Pancreas (tissue), 10 donors: Measurements from ENCODE around the gene FAAP100. TPM values are rescaled to one million over a fixed set of nuclear protein-coding genes. Genes with fewer than 3 reads are reported as not detected.
A peak's percentile ranks its signal among the peaks of the same experiment; 100 is the strongest.

Experiments
- ATAC-seq, 4 donors: fragments of 200-7000 bp; cut with Tn5 transposase; one replicate each; pipeline versions ENCODE4 v1.8.0 to v1.9.1; 2020; ENCODE audit warnings: mild to moderate bottlenecking in 4 of 4, moderate library complexity in 4 of 4
- DNase-seq, 6 donors: peaks; one replicate each; pipeline ENCODE4 v3.0.0-alpha.2; 2020
- FAIRE-seq: peaks from 2 replicates; lab custom pipeline; 2012; peaks lifted over from hg19 to GRCh38; lab: Jason Lieb, UNC
- H3K27ac ChIP-seq, 4 donors: fragments of 200-600 bp; sonication (generic); 1 replicate in 3 of 4; 2 replicates in 1 of 4; pipeline versions ENCODE4 v1.5.0 to v1.8.0; 2020
- H3K27me3 ChIP-seq, 4 donors: fragments of 200-600 bp; one replicate each; pipeline ENCODE4 v1.8.0; 2021
- H3K36me3 ChIP-seq, 3 donors: fragments of 200-600 bp; sonication (generic) in 1 of 3; one replicate each; pipeline versions ENCODE4 v1.5.0 to v1.8.0; 2020 to 2021
- H3K4me1 ChIP-seq, 3 donors: fragments of 200-600 bp; one replicate each; pipeline ENCODE4 v1.8.0; 2021
- H3K4me3 ChIP-seq, 4 donors: fragments of 200-600 bp; sonication (generic) in 2 of 4; one replicate each; pipeline versions ENCODE4 v1.5.0 to v1.8.0; 2020 to 2021
- H3K9me3 ChIP-seq, 4 donors: fragments of 200-600 bp; one replicate each; pipeline ENCODE4 v1.8.0; 2021
- WGBS, 2 donors: extraction: QIAGEN DNeasy Blood & Tissue Kit; methylation state at CpG; one replicate each; pipeline ENCODE4 v1.1.7; 2013; 5-methylcytosine and 5-hydroxymethylcytosine counted together
- intact Hi-C, 3 donors: fragments of 100-400 bp; cut with DNase I; formaldehyde crosslinking; loops; one replicate each; pipeline versions ENCODE4 v1.11.1 to v1.14.2; 2022
- polyA plus RNA-seq, 2 donors: library from polyadenylated mRNA; stranded (reverse); fragments of 200-250 nt; gene quantifications; one replicate each; pipeline ENCODE4 v1.2.3, GENCODE V29; 2013
- total RNA-seq, 6 donors: library from RNA; stranded (reverse); fragmentation: NEBNext Ultra II Directional in 4 of 6; extraction: Animal tissue kit (Norgen Biotek cat#: 25700) in 4 of 6; gene quantifications; one replicate each; pipeline versions ENCODE4 v1.2.1 to v1.2.4, GENCODE V29; 2021 to 2023
- TF ChIP-seq, protein P1 (sequence below), 4 donors: fragments of 200-600 bp; sonication (generic) in 3 of 4; IDR thresholded peaks; one replicate each; pipeline versions ENCODE4 v1.5.0 to v1.8.0; 2021; ENCODE audit warnings: antibody characterized with exemption in 4 of 4
- donor health status: healthy with polysubstance abuse.
- donor health status: DM: no; HTN: no; CAD: no; lungs with moderate emphysema.
- donor health status: DM: no; HTN: no; CAD: no.
- donor health status: control.
- donor health status: control.
- donor health status: Bipolar disorder and iron deficiency.
- donor health status: DM: yes; HTN: yes; CAD: no.
- donor health status: DM: no; HTN: no; CAD: no.
- donor health status: DM: no; HTN: no; CAD: no.
- donor health status: DM: yes; HTN: yes; CAD: no.

Gene FAAP100
- total and polyA plus RNA-seq, 8 donors: 9.4 to 66.0 (median 14.8) TPM

DNA sequence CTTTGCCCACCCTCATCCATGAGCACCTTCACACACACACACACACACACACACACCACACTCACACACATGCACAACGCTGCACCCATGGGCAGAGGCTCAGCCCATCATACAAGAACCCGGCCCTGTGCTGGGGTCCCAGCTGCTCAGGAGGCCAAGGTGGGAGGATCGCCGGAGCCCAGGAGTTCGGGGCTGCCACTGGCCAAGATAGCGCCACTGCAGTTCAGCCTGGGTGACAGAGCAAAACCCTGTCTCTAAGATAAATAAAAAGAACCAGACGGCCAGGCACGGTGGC lies 27.3 kb downstream of the FAAP100 start:
- no peaks in the 10 kb centered on the region for H3K36me3 ChIP-seq
- FAIRE-seq (no peak), ATAC-seq (no peak), DNase-seq (peak in 2 of 6 donors; percentile 11 to 48)
- no peak overlapping the region for H3K27ac ChIP-seq
- H3K9me3 ChIP-seq: no peaks in the 10 kb centered on the region
- no peaks in the 10 kb centered on the region for H3K27me3 ChIP-seq
- WGBS, 2 donors: 91 to 95% methylated on average over 8 of the region's 8 CpGs
- intact Hi-C loops: no loop called here
- no peak overlapping the region for H3K4me3 ChIP-seq
- H3K4me1 ChIP-seq: peaks cover 0 to 7% (median 3%) of the 10 kb centered on the region in 3 donors
- TF ChIP-seq, protein P1, sequence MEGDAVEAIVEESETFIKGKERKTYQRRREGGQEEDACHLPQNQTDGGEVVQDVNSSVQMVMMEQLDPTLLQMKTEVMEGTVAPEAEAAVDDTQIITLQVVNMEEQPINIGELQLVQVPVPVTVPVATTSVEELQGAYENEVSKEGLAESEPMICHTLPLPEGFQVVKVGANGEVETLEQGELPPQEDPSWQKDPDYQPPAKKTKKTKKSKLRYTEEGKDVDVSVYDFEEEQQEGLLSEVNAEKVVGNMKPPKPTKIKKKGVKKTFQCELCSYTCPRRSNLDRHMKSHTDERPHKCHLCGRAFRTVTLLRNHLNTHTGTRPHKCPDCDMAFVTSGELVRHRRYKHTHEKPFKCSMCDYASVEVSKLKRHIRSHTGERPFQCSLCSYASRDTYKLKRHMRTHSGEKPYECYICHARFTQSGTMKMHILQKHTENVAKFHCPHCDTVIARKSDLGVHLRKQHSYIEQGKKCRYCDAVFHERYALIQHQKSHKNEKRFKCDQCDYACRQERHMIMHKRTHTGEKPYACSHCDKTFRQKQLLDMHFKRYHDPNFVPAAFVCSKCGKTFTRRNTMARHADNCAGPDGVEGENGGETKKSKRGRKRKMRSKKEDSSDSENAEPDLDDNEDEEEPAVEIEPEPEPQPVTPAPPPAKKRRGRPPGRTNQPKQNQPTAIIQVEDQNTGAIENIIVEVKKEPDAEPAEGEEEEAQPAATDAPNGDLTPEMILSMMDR (IDR thresholded peaks at IDR 0.05): no peak

- intact Hi-C loops: no loop called here
- WGBS, 2 donors: 80 to 83% methylated on average over 17 to 18 of the region's 18 CpGs
- Histone ChIP-seq H3K9me3 (no peaks in the 10 kb centered on the region), H3K27ac (no peak overlapping the region), H3K4me1 (peaks cover 0 to 11% (median 6%) of the 10 kb centered on the region in 3 donors), H3K4me3 (no peak overlapping the region), H3K36me3 (no peaks in the 10 kb centered on the region), H3K27me3 (no peaks in the 10 kb centered on the region)
- peak in 1 of 6 donors; percentile 70 for DNase-seq
- no peak for FAIRE-seq
- TF ChIP-seq, protein P1 (IDR thresholded peaks at IDR 0.05): no peak
- no peak for ATAC-seq
Observed at GRCh38 chr17:81524039-81524864, 27.9 kb downstream of the FAAP100 start.

DNA sequence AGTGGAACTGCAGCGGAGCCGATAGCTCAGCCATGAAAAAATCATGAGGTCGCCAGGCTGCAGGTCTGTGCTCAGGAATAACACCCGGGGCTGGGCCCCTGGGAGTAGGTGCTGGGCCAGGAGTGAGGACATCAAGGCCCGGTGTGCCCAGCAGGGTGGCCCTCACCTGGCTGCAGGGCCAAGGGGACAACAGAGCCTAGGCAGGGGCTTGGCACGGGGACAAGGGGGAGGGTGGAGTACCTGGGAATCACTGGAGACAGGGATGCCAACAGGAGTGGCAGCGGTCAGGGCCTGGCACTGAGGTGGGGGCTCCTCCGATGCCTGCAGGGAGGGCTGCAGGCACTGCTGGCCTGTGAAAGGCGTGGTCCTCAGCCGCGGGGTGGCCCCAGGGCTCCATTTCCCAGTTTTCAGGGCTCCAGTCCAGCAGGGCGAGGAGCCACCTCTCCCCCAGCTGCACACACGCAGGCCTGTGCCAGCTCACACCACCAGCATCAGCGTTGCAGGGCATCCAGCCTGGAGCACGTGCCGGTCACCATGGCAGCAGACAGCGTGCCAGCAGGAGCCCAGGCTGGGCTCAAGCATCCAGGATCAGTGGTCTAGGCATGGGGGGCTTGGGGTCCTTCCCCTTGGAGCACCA lies 28.6 kb downstream of the FAAP100 start:
- FAIRE-seq (no peak), ATAC-seq (no peak), DNase-seq (peak in 3 of 6 donors; percentile 15 to 74 (median 57))
- Histone ChIP-seq H3K9me3 (no peaks in the 10 kb centered on the region), H3K27ac (no peak overlapping the region), H3K4me3 (no peak overlapping the region), H3K36me3 (no peaks in the 10 kb centered on the region), H3K4me1 (peaks cover 0 to 13% (median 6%) of the 10 kb centered on the region in 3 donors), H3K27me3 (no peaks in the 10 kb centered on the region)
- intact Hi-C loops: no loop called here
- TF ChIP-seq, protein P1 (IDR thresholded peaks at IDR 0.05): no peak
- WGBS, 2 donors: 56 to 60% methylated on average over 16 to 17 of the region's 17 CpGs

GRCh38 chr17:81522491-81523401 lies 29.4 kb downstream of the FAAP100 start:
- FAIRE-seq (no peak), ATAC-seq (no peak), DNase-seq (peak in 3 of 6 donors; percentile 10 to 39 (median 35))
- no peaks in the 10 kb centered on the region for H3K36me3 ChIP-seq
- WGBS, 2 donors: 83 to 85% methylated on average over 24 to 26 of the region's 26 CpGs
- H3K9me3 ChIP-seq: no peaks in the 10 kb centered on the region
- no peak overlapping the region for H3K27ac ChIP-seq
- no peaks in the 10 kb centered on the region for H3K27me3 ChIP-seq
- TF ChIP-seq, protein P1 (IDR thresholded peaks at IDR 0.05): no peak
- H3K4me3 ChIP-seq: no peak overlapping the region
- H3K4me1 ChIP-seq: peaks cover 0 to 20% (median 6%) of the 10 kb centered on the region in 3 donors
- intact Hi-C loops: no loop called here
